Testis (tissue), 3 donors: ENCODE data around the gene ANKS1B. TPM values are rescaled to one million over a fixed set of nuclear protein-coding genes. Genes with fewer than 3 reads are reported as not detected.
"Not testable (repeated sequence)": the region's sequence is repeated elsewhere in the genome, so short reads cannot be mapped to it uniquely, and the experiment has no call there.

Source experiments
- DNase-seq: peaks from one replicate; pipeline ENCODE4 v3.0.0-alpha.2; 2019
- H3K27ac ChIP-seq, 2 donors: fragments of 200-600 bp; sonication (generic); one replicate each; pipeline ENCODE4 v1.5.1; 2019
- H3K27me3 ChIP-seq: fragments of 200-600 bp; sonication (generic); one replicate; pipeline ENCODE4 v1.5.1; 2019
- H3K36me3 ChIP-seq: fragments of 200-600 bp; sonication (generic); one replicate; pipeline ENCODE4 v1.5.1; 2017; ENCODE audit warnings: low read depth; ENCODE audit errors: missing control alignments
- H3K4me1 ChIP-seq: fragments of 200-600 bp; sonication (generic); one replicate; pipeline ENCODE4 v1.5.1; 2019
- H3K4me3 ChIP-seq, 2 donors: fragments of 200-600 bp; sonication (generic); one replicate each; pipeline ENCODE4 v1.5.1; 2017 to 2019
- H3K9me3 ChIP-seq: fragments of 200-600 bp; sonication (generic); one replicate; pipeline ENCODE4 v1.5.1; 2017
- POLR2A ChIP-seq: fragments of 450-650 bp; IDR thresholded peaks from one replicate; pipeline ENCODE4 v1.6.1; 2017; ENCODE audit warnings: antibody characterized with exemption, mild to moderate bottlenecking, moderate library complexity
- WGBS, 2 donors: methylation state at CpG; one replicate each; pipeline ENCODE4 v1.1.5; 2018; 5-methylcytosine and 5-hydroxymethylcytosine counted together
- intact Hi-C: fragments of 100-400 bp; cut with DNase I; formaldehyde crosslinking; loops from one replicate; pipeline ENCODE4 v1.15.1; 2023; ENCODE audit warnings: low total_unique reads
- polyA plus RNA-seq: library from polyadenylated mRNA; stranded (reverse); fragments of 350-450 nt; fragmentation: Illumina TruSeq; extraction: RNeasy Lipid Tissue Mini Kit (QIAGEN cat#74804); gene quantifications from one replicate; pipeline ENCODE4 v1.2.3, GENCODE V29; 2014; ENCODE audit warnings: low read depth, low replicate concordance; ENCODE audit not compliant: insufficient read depth
- total RNA-seq, 2 donors: library from RNA; depleted of rRNA; stranded (reverse); fragments of >200 nt; gene quantifications; one replicate each; pipeline ENCODE4 v1.2.3, GENCODE V29; 2016
- TF ChIP-seq, protein P1 (sequence below), 3 experiments: fragments of 450-650 bp in 2 of 3; fragments of 200-600 bp in 1 of 3; sonication (generic) in 1 of 3; IDR thresholded peaks; one replicate each; pipeline ENCODE4 v1.5.1; 2016 to 2019; ENCODE audit warnings: antibody characterized with exemption in 3 of 3, mild to moderate bottlenecking in 2 of 3, moderate library complexity in 1 of 3

The ANKS1B gene
- total and polyA plus RNA-seq, 3 donors from 2014 or later, result 26.8 to 58.2 (median 30.9) TPM

- Histone ChIP-seq H3K4me3 (no peak overlapping the region), H3K36me3 (no peaks in the 10 kb centered on the region), H3K27ac (no peak overlapping the region), H3K4me1 (no peaks in the 10 kb centered on the region), H3K9me3 (no peaks in the 10 kb centered on the region), H3K27me3 (no peaks in the 10 kb centered on the region)
- 60% methylated on average over 7 of the region's 7 CpGs for WGBS, 2 donors
- TF ChIP-seq POLR2A, result no peak
- TF ChIP-seq, protein P1, sequence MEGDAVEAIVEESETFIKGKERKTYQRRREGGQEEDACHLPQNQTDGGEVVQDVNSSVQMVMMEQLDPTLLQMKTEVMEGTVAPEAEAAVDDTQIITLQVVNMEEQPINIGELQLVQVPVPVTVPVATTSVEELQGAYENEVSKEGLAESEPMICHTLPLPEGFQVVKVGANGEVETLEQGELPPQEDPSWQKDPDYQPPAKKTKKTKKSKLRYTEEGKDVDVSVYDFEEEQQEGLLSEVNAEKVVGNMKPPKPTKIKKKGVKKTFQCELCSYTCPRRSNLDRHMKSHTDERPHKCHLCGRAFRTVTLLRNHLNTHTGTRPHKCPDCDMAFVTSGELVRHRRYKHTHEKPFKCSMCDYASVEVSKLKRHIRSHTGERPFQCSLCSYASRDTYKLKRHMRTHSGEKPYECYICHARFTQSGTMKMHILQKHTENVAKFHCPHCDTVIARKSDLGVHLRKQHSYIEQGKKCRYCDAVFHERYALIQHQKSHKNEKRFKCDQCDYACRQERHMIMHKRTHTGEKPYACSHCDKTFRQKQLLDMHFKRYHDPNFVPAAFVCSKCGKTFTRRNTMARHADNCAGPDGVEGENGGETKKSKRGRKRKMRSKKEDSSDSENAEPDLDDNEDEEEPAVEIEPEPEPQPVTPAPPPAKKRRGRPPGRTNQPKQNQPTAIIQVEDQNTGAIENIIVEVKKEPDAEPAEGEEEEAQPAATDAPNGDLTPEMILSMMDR (IDR thresholded peaks at IDR 0.05), result peak in 1 of 3 experiments; percentile 27
- intact Hi-C loops, result no loop called here
- DNase-seq, result no peak
Measured at GRCh38 chr12:98838231-98838647, 1146.5 kb downstream of the ANKS1B start.

GRCh38 chr12:98837134-98837752, 1147.5 kb downstream of the ANKS1B start:
- 92 to 93% methylated on average over 11 to 12 of the region's 12 CpGs for WGBS, 2 donors
- H3K4me3 ChIP-seq, H3K36me3 ChIP-seq, DNase-seq, H3K9me3 ChIP-seq, H3K27me3 ChIP-seq, intact Hi-C loops, H3K27ac ChIP-seq, H3K4me1 ChIP-seq: not testable (repeated sequence)

DNA sequence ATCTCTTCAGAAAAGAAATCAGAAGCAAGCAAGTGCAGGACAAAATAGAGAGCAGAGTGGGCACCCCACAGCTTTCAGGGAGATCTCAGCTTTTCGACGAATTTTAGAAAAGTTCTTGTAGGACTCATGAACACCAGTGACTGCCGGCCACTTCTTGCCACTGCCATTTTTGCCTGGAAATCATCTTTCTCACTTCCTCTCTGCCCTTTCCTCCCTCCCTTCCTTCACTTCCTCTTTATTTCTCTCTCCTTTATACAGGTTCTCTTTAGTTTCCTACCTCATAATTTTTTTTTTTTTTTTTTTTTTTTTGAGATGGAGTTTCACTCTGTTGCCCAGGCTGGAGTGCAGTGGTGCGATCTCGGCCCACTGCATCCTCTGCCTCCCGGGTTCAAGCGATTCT, 1154.1 kb downstream of the ANKS1B start:
- no peak overlapping the region for H3K27ac ChIP-seq
- H3K27me3 ChIP-seq, result no peaks in the 10 kb centered on the region
- no peak for TF ChIP-seq POLR2A
- TF ChIP-seq, protein P1 (IDR thresholded peaks at IDR 0.05), result no peak
- 85 to 93% methylated on average over 7 of the region's 7 CpGs for WGBS, 2 donors
- no peak overlapping the region for H3K4me3 ChIP-seq
- no peak for DNase-seq
- H3K4me1 ChIP-seq, result no peaks in the 10 kb centered on the region
- H3K9me3 ChIP-seq, result no peaks in the 10 kb centered on the region
- intact Hi-C loops, result no loop called here
- H3K36me3 ChIP-seq, result no peaks in the 10 kb centered on the region

DNA sequence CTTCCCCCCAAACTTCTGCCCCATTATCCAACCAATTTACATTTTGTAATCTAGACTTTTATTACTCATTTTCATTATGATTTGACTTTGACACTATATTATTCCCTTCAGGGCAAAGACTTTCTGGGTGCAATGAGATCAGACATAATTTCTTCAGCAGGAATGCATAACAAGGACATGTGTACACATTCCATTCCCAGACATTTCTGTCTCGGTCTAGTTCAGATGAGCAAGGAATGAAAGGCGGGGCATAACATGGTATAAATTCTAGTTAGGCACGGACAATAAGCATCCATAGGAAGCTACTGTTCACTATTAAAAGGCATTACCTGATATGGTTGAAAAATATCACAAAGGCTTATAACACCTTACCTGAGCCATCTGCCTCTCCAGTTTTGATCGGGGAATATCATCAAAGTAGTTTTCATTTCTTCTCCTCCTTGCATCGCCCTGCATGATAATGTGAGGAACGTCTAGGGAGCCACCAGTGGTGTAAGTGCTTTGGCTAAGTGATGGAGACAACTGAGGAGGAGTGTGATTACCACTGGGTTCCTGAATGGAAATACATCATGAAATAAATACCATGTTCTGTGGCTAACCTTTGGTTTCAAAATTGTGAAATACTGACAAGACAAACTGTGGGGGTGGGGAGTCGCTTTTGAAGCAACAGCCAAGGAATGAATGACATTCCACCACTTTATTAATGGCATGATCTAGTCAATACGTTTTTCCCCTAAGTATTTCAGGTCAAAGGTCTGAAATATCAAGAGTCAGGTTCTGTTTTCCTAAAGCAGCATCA, 1155.7 kb downstream of the ANKS1B start:
- intact Hi-C loops, result no loop called here
- 77 to 85% methylated on average over 8 of the region's 8 CpGs for WGBS, 2 donors
- H3K9me3 ChIP-seq, result no peaks in the 10 kb centered on the region
- no peak overlapping the region for H3K4me3 ChIP-seq
- no peaks in the 10 kb centered on the region for H3K4me1 ChIP-seq
- no peaks in the 10 kb centered on the region for H3K27me3 ChIP-seq
- no peak for TF ChIP-seq POLR2A
- TF ChIP-seq, protein P1 (IDR thresholded peaks at IDR 0.05), result no peak
- no peak for DNase-seq
- H3K36me3 ChIP-seq, result no peaks in the 10 kb centered on the region
- no peak overlapping the region for H3K27ac ChIP-seq

GRCh38 chr12:98823012-98823411, 1161.7 kb downstream of the ANKS1B start:
- Histone ChIP-seq H3K36me3 (no peaks in the 10 kb centered on the region), H3K9me3 (no peaks in the 10 kb centered on the region), H3K27me3 (no peaks in the 10 kb centered on the region), H3K27ac (no peak overlapping the region), H3K4me1 (no peaks in the 10 kb centered on the region), H3K4me3 (no peak overlapping the region)
- intact Hi-C loops, result no loop called here
- TF ChIP-seq, protein P1 (IDR thresholded peaks at IDR 0.05), result no peak
- no peak for TF ChIP-seq POLR2A
- DNase-seq, result no peak
- WGBS, 2 donors, result 89 to 92% methylated on average over 5 of the region's 5 CpGs
